C4-2B (cell line): Measurements from ENCODE around the gene ZFP64.

ENCODE experiments used
- ZFX ChIP-seq: fragments of 450-650 bp; IDR thresholded peaks from 2 replicates; pipeline ENCODE4 v1.6.1; 2017
- TF ChIP-seq, protein P1 (sequence below): fragments of 450-650 bp; conservative IDR thresholded peaks from 2 replicates; pipeline ENCODE4 v1.5.1; 2017; ENCODE audit warnings: mild to moderate bottlenecking

DNA sequence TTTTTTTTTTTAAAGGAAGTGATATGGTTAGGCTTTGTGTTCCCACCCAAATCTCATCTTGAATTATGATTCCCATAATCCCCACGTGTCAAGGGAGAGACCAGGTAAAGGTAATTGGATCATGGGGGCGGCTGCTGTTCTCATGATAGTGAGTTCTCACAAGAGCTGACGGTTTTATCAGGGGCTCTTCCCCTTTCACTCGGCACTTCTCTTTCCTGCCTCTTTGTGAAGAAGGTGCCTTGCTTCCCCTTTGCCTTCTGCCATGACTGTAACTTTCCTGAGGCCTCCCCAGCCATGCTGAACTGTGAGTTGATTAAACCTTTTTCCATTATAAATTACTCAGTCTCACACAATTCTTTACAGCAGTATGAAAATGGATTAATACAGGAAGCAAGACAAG, 64.3 kb downstream of the ZFP64 start:
- TF ChIP-seq, protein P1, sequence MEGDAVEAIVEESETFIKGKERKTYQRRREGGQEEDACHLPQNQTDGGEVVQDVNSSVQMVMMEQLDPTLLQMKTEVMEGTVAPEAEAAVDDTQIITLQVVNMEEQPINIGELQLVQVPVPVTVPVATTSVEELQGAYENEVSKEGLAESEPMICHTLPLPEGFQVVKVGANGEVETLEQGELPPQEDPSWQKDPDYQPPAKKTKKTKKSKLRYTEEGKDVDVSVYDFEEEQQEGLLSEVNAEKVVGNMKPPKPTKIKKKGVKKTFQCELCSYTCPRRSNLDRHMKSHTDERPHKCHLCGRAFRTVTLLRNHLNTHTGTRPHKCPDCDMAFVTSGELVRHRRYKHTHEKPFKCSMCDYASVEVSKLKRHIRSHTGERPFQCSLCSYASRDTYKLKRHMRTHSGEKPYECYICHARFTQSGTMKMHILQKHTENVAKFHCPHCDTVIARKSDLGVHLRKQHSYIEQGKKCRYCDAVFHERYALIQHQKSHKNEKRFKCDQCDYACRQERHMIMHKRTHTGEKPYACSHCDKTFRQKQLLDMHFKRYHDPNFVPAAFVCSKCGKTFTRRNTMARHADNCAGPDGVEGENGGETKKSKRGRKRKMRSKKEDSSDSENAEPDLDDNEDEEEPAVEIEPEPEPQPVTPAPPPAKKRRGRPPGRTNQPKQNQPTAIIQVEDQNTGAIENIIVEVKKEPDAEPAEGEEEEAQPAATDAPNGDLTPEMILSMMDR, result no peak
- TF ChIP-seq ZFX, result no peak
